Common myeloid progenitor, CD34-positive (primary cell): Measurements from ENCODE around the gene LOC128125822.
"Not testable (repeated sequence)": the region's sequence is repeated elsewhere in the genome, so short reads cannot be mapped to it uniquely, and the experiment has no call there.

ENCODE experiments used
- CTCF ChIA-PET: fragments of 350-600 bp; sonication (Branson Sonifier 250); formaldehyde crosslinking; loops from one replicate; lab custom pipeline; 2021; ENCODE audit warnings: antibody characterized with exemption; lab: Charles Lee
- POLR2A ChIA-PET: fragments of 350-600 bp; sonication (Branson Sonifier 250); formaldehyde crosslinking; loops from one replicate; lab custom pipeline; 2021; ENCODE audit warnings: antibody characterized with exemption; lab: Charles Lee
- DNase-seq, 3 donors: peaks; one replicate each; pipeline versions ENCODE4 v3.0.0 to v3.0.0-alpha.2; 2013
- H3K27ac ChIP-seq, 2 experiments: 1 replicate in 1 of 2; 2 replicates in 1 of 2; pipeline ENCODE4 v1.7.0; 2013; ENCODE audit warnings: inconsistent platforms in 2 of 2, low read length in 2 of 2, mild to moderate bottlenecking in 2 of 2, low read depth in 1 of 2, moderate library complexity in 1 of 2; ENCODE audit not compliant: severe bottlenecking in 2 of 2, insufficient read depth in 1 of 2, poor library complexity in 1 of 2
- H3K27me3 ChIP-seq, 5 experiments: replicated peaks in 2 of 5; 1 replicate in 3 of 5; 2 replicates in 2 of 5; pipeline versions ENCODE4 v1.6.1 to v1.7.0; 2013; ENCODE audit warnings: low read length in 4 of 5, mild to moderate bottlenecking in 2 of 5, moderate library complexity in 2 of 5, inconsistent platforms in 1 of 5; ENCODE audit not compliant: insufficient read depth in 5 of 5, control insufficient read depth in 4 of 5
- H3K36me3 ChIP-seq, 4 experiments: 1 replicate in 2 of 4; 2 replicates in 2 of 4; pipeline versions ENCODE4 v1.6.1 to v1.7.0; 2013; ENCODE audit warnings: low read length in 3 of 4, control low read depth in 1 of 4, mild to moderate bottlenecking in 1 of 4; ENCODE audit not compliant: control insufficient read depth in 4 of 4, insufficient read depth in 4 of 4
- H3K4me1 ChIP-seq, 4 experiments: 1 replicate in 3 of 4; 2 replicates in 1 of 4; pipeline versions ENCODE4 v1.6.1 to v1.7.1; 2013; ENCODE audit warnings: low read length in 3 of 4, mild to moderate bottlenecking in 3 of 4, control low read depth in 1 of 4, inconsistent platforms in 1 of 4, moderate library complexity in 1 of 4; ENCODE audit not compliant: control insufficient read depth in 4 of 4, insufficient read depth in 4 of 4; ENCODE audit errors: control extremely low read depth in 1 of 4
- H3K4me3 ChIP-seq, 7 experiments: 1 replicate in 4 of 7; 2 replicates in 3 of 7; pipeline versions ENCODE4 v1.5.1 to v1.7.0; 2013; ENCODE audit warnings: mild to moderate bottlenecking in 7 of 7, low read length in 6 of 7, moderate library complexity in 6 of 7, inconsistent platforms in 2 of 7, low read depth in 2 of 7, control low read depth in 1 of 7; ENCODE audit not compliant: insufficient read depth in 4 of 7, control insufficient read depth in 1 of 7; ENCODE audit errors: extremely low read depth in 1 of 7
- H3K9me3 ChIP-seq, 5 experiments: 1 replicate in 4 of 5; 2 replicates in 1 of 5; pipeline versions ENCODE4 v1.6.1 to v1.7.1; 2013; ENCODE audit warnings: low read length in 4 of 5, mild to moderate bottlenecking in 2 of 5, inconsistent platforms in 1 of 5, low read depth in 1 of 5, moderate library complexity in 1 of 5; ENCODE audit not compliant: control insufficient read depth in 4 of 5, insufficient read depth in 2 of 5; ENCODE audit errors: control extremely low read depth in 1 of 5
- WGBS: methylation state at CpG from one replicate; pipeline ENCODE4 v1.1.5; 2013; ENCODE audit not compliant: insufficient coverage; 5-methylcytosine and 5-hydroxymethylcytosine counted together

LOC128125822 gene

GRCh38 chr6:63580704-63580961, 8.4 kb downstream of the LOC128125822 start:
- H3K27ac ChIP-seq, result no peak overlapping the region
- no peaks in the 10 kb centered on the region for H3K27me3 ChIP-seq
- ChIA-PET POLR2A (no interaction called here), CTCF (no interaction called here)
- peaks cover 14 to 50% (median 33%) of the 10 kb centered on the region in 4 experiments for H3K36me3 ChIP-seq
- H3K4me1 ChIP-seq, result no peaks in the 10 kb centered on the region
- no peak for DNase-seq
- H3K4me3 ChIP-seq, result no peak overlapping the region
- no CpG with 5 or more reads among the region's 3 CpGs for WGBS
- H3K9me3 ChIP-seq, result no peaks in the 10 kb centered on the region

DNA sequence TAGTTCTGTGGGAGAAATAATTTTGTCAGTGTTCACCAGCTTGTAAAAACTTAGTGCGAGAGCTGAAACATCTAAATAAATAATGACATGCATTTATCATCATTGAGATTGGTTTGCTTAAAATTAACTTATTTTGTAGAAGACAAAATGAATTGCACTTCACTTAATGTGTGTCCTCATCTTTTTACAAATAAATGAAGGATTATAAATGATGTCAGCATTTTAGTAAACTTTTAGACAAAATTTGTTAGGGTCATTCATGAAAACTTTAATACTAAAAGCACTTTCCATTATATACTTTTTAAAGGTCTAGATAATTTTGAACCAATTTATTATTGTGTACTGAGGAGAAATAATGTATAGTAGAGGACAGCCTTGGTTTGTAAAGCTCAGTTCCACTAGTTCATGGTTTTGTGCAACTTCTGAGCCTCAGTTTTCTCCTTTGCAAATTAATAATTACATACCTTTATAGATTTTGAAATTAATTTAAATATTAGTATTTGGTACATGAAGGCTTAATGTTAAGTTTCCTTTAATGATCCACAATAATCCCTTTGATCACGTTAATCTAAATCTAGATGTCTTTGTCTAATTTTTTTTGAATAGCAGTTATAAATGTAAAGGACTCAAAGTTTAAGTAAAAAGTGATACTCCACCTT, 9.2 kb downstream of the LOC128125822 start:
- H3K27ac ChIP-seq, result no peak overlapping the region
- H3K27me3 ChIP-seq, result no peaks in the 10 kb centered on the region
- no peaks in the 10 kb centered on the region for H3K9me3 ChIP-seq
- CTCF ChIA-PET, result no interaction called here
- H3K4me3 ChIP-seq, result no peak overlapping the region
- H3K36me3 ChIP-seq, result peaks cover 14 to 48% (median 29%) of the 10 kb centered on the region in 4 experiments
- POLR2A ChIA-PET, result no interaction called here
- no peaks in the 10 kb centered on the region for H3K4me1 ChIP-seq
- DNase-seq, result no peak
- WGBS, result no CpG with 5 or more reads among the region's 2 CpGs

GRCh38 chr6:63582579-63583231, 10.4 kb downstream of the LOC128125822 start:
- Histone ChIP-seq H3K4me1 (no peaks in the 10 kb centered on the region), H3K9me3 (no peaks in the 10 kb centered on the region), H3K27me3 (no peaks in the 10 kb centered on the region), H3K4me3 (no peak overlapping the region), H3K36me3 (peaks cover 8 to 37% (median 24%) of the 10 kb centered on the region in 4 experiments), H3K27ac (no peak overlapping the region)
- ChIA-PET POLR2A (no interaction called here), CTCF (interaction anchor here (1.7 kb wide), 1 partner anchor 16 kb away, joined by 4 read pairs; no protein-coding TSS in a partner anchor)
- no peak for DNase-seq
- WGBS, result 94% methylated on average over 3 of the region's 4 CpGs

DNA sequence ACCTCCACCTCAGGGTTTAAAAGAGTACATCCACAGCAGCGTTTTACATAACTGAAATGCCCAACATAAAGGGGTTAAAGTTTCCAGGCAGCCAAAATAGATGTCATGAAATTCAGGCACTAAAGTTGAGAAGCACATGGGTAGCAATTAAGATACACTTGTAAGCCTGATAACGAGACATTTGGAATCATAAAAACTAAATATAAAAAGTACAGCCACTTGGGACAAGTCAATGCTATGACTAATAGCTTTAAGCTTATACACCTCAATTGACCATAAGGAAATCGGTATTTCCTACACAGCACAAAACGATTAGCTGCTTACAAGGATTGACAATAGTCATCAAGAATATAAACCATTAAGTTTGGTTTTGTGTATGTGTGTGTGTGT, 11.8 kb downstream of the LOC128125822 start:
- no peak for DNase-seq
- Histone ChIP-seq H3K27ac (no peak overlapping the region), H3K36me3 (peaks cover 8 to 26% (median 16%) of the 10 kb centered on the region in 4 experiments), H3K4me3 (no peak overlapping the region), H3K9me3 (no peaks in the 10 kb centered on the region), H3K27me3 (no peaks in the 10 kb centered on the region), H3K4me1 (no peaks in the 10 kb centered on the region)
- POLR2A ChIA-PET, result interaction anchor here (0.6 kb wide), 1 partner anchor 13 kb away, joined by 4 read pairs; no protein-coding TSS in a partner anchor
- no CpG with 5 or more reads among the region's 4 CpGs for WGBS
- CTCF ChIA-PET, result interaction anchor here (1.2 to 1.7 kb wide), 3 partner anchors 10 to 232 kb away, joined by 3 to 4 read pairs (median 4); no protein-coding TSS in a partner anchor

- ChIA-PET POLR2A (no interaction called here), CTCF (interaction anchor here (1.2 to 1.4 kb wide), 2 partner anchors 10 to 232 kb away, joined by 3 to 4 read pairs; no protein-coding TSS in a partner anchor)
- Histone ChIP-seq H3K4me3 (no peak overlapping the region), H3K36me3 (peaks cover 8 to 21% (median 13%) of the 10 kb centered on the region in 4 experiments), H3K4me1 (no peaks in the 10 kb centered on the region), H3K9me3 (no peaks in the 10 kb centered on the region), H3K27ac (no peak overlapping the region), H3K27me3 (no peaks in the 10 kb centered on the region)
- WGBS, result 100% methylated on average over 1 of the region's 8 CpGs
- no peak for DNase-seq
These were observed 12.3 kb downstream of the LOC128125822 start for GRCh38 chr6:63584566-63584965.

GRCh38 chr6:63585652-63586051, 13.4 kb downstream of the LOC128125822 start:
- H3K27me3 ChIP-seq, H3K4me3 ChIP-seq, POLR2A ChIA-PET, H3K27ac ChIP-seq, DNase-seq, H3K9me3 ChIP-seq, H3K4me1 ChIP-seq: not testable (repeated sequence)
- no CpG with 5 or more reads among the region's 2 CpGs for WGBS
- CTCF ChIA-PET, result interaction anchor here (1.0 to 2.4 kb wide), 2 partner anchors 12 kb away, joined by 4 to 9 read pairs; no protein-coding TSS in a partner anchor
- H3K36me3 ChIP-seq, result peaks cover 2 to 10% (median 5%) of the 10 kb centered on the region in 4 experiments

DNA sequence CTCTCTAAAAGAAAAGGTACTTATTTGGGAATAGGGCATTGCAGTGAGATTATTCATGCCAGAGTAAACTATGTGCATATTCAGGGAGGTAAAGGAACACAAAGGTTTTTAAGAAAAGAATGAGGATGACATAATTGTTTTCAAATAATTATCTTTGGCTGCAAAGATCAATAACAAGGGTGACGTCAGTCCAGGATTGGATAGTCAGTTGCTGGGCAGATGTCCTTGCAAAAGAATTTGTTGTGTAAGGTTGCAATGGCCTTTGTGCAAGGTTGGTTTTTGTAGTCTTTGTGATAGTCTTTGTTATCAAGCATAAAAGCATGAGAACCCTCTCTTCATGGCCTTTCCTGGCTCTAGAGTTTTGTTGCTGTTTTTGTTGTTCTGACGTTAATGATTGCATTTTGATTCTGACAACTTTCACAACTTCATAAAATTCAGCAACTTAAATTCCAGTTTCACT, 17.7 kb downstream of the LOC128125822 start:
- Histone ChIP-seq H3K4me3 (no peak overlapping the region), H3K4me1 (no peaks in the 10 kb centered on the region), H3K27ac (no peak overlapping the region), H3K36me3 (no peaks in the 10 kb centered on the region), H3K9me3 (no peaks in the 10 kb centered on the region), H3K27me3 (no peaks in the 10 kb centered on the region)
- CTCF ChIA-PET, result no interaction called here
- DNase-seq, result no peak
- WGBS, result 100% methylated on average over 1 of the region's 2 CpGs
- POLR2A ChIA-PET, result no interaction called here
